ENCODE measurements around the gene CATSPERE. TPM values are rescaled to one million over a fixed set of nuclear protein-coding genes. Genes with fewer than 3 reads are reported as not detected.

Gene CATSPERE
- total and polyA plus RNA-seq, 2 donors (not counting 3 experiments of a cell fraction or from before 2014, with no cell fraction given): 0.61 to 1.9 TPM

GRCh38 chr1:244614879-244615278, 153.8 kb downstream of the CATSPERE start:
- TF ChIP-seq EZH2 (IDR thresholded peaks at IDR 0.05; ENCODE audit: borderline replicate concordance, low read depth, low read length, severe bottlenecking): no peak
- TF ChIP-seq JUN (IDR thresholded peaks at IDR 0.05; ENCODE audit: borderline replicate concordance, insufficient read depth, insufficient read length, low read depth): no peak
- TF ChIP-seq GATA2 (IDR thresholded peaks at IDR 0.05; ENCODE audit: insufficient read depth, insufficient read length, low read depth, low read length): no peak
- TF ChIP-seq MAX (IDR thresholded peaks at IDR 0.05; ENCODE audit: insufficient read depth, insufficient read length): no peak
- no peak for TF ChIP-seq FOS (IDR thresholded peaks at IDR 0.05; ENCODE audit: borderline replicate concordance, insufficient read depth, low read length)
- TF ChIP-seq, protein P1, sequence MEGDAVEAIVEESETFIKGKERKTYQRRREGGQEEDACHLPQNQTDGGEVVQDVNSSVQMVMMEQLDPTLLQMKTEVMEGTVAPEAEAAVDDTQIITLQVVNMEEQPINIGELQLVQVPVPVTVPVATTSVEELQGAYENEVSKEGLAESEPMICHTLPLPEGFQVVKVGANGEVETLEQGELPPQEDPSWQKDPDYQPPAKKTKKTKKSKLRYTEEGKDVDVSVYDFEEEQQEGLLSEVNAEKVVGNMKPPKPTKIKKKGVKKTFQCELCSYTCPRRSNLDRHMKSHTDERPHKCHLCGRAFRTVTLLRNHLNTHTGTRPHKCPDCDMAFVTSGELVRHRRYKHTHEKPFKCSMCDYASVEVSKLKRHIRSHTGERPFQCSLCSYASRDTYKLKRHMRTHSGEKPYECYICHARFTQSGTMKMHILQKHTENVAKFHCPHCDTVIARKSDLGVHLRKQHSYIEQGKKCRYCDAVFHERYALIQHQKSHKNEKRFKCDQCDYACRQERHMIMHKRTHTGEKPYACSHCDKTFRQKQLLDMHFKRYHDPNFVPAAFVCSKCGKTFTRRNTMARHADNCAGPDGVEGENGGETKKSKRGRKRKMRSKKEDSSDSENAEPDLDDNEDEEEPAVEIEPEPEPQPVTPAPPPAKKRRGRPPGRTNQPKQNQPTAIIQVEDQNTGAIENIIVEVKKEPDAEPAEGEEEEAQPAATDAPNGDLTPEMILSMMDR (IDR thresholded peaks at IDR 0.05; ENCODE audit: extremely low read depth in 1 of 2, insufficient read depth in 1 of 2, low read depth in 1 of 2, low read length in 2 of 2): no peak
- TF ChIP-seq POLR2AphosphoS5 (IDR thresholded peaks at IDR 0.05; ENCODE audit: insufficient read depth, low read depth, low read length): no peak
- no peak for TF ChIP-seq POLR2A (IDR thresholded peaks at IDR 0.05; ENCODE audit: low read depth, low read length)
- TF ChIP-seq MYC (IDR thresholded peaks at IDR 0.05; ENCODE audit: low read depth, low read length): no peak
- intact Hi-C loops (cut with micrococcal nuclease) (no loop called here), dilution Hi-C loops (cut with MboI; ENCODE audit: extremely low pct_ligation_motif_present, low sequenced_read_pairs) (no loop called here)
- H3K36me3 ChIP-seq (ENCODE audit: control insufficient read depth in 2 of 2, extremely low read depth in 1 of 2, insufficient read depth in 2 of 2, low read length in 2 of 2): no peaks in the 10 kb centered on the region
- FAIRE-seq (no peak), DNase-seq (ENCODE audit: low read depth, low spot score) (no peak)
- BruUV-seq (replicated peaks): no TSS peak
- no peak overlapping the region for H3K27ac ChIP-seq (ENCODE audit: insufficient read depth, low read depth, low read length)
- no peak overlapping the region for H3K4me3 ChIP-seq (replicated peaks in 1 of 3; ENCODE audit: insufficient read depth in 1 of 3, low read depth in 1 of 3, low read length in 3 of 3)
- no peaks in the 10 kb centered on the region for H4K20me1 ChIP-seq (replicated peaks; ENCODE audit: control insufficient read depth, extremely low read depth, insufficient read depth, low read length)
- H3K27me3 ChIP-seq (ENCODE audit: control insufficient read depth in 2 of 2, insufficient read depth in 2 of 2, low read length in 2 of 2): no peaks in the 10 kb centered on the region
- no peaks in the 10 kb centered on the region for H3K79me2 ChIP-seq (ENCODE audit: control insufficient read depth, insufficient read depth, low read length)
- no peaks in the 10 kb centered on the region for H3K4me1 ChIP-seq (ENCODE audit: control insufficient read depth, extremely low read depth, insufficient read depth, low read length)
- no peak overlapping the region for H3K4me2 ChIP-seq (ENCODE audit: insufficient read depth, low read length)
- no peak overlapping the region for H3K9ac ChIP-seq (replicated peaks; ENCODE audit: extremely low read depth, insufficient read depth, low read length)
- ChIA-PET CTCF (interaction anchor here (1.2 to 2.5 kb wide), 2 partner anchors 11 to 182 kb away, joined by 3 to 9 read pairs; no protein-coding TSS in a partner anchor), POLR2A (no interaction called here)
- no peaks in the 10 kb centered on the region for H3K9me1 ChIP-seq (replicated peaks; ENCODE audit: control insufficient read depth, extremely low read depth, insufficient read depth, low read length)
- H3K9me3 ChIP-seq (replicated peaks; ENCODE audit: control insufficient read depth, insufficient read depth, low read length): no peaks in the 10 kb centered on the region
- H2AFZ ChIP-seq (ENCODE audit: low read depth, low read length): no peak overlapping the region

Data from endothelial cell of umbilical vein (primary cell).